ENCODE measurements around the gene IPO9.

Gene IPO9

GRCh38 chr1:201828820-201829774 is at the start of gene IPO9:
IPO9 (plus strand) TSS chr1:201829157; CDS start chr1:201829210, 53 bp downstream.
- FAIRE-seq: no peak

DNA sequence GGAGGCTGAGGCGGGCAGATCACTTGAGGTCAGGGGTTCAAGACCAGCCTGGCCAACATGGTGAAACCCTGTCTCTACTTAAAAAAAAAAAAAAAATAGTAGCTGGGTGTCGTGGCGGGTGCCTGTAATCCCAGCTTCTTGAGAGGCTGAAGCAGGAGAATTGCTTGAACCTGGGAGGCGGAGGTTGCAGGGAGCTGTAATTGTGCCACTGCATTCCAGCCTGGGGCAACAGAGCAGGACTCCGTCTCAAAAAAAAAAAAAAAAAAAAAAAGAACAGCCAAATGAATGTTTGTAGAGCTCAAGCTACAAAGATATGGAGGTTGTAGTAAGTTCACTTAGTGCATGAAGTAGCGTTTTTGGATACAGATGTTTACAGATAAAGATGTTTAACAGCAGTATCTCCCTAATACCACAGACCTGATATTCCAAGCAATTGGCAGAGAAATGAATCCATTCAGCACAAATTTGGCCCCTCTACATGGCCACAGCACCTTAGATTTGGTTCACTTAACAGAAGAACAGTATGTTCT is 49.5 kb upstream of the IPO9 start:
- no peak for FAIRE-seq
- DNase-seq (ENCODE audit: low spot score): no peak

More at GRCh38 chr1:201828820-201829774, at the start of gene IPO9:
- DNase-seq (ENCODE audit: low spot score): peak; percentile 77

GRCh38 chr1:201780952-201781351 is 48.0 kb upstream of the IPO9 start:
- no peak for FAIRE-seq
- no peak for DNase-seq (ENCODE audit: low spot score)

DNA sequence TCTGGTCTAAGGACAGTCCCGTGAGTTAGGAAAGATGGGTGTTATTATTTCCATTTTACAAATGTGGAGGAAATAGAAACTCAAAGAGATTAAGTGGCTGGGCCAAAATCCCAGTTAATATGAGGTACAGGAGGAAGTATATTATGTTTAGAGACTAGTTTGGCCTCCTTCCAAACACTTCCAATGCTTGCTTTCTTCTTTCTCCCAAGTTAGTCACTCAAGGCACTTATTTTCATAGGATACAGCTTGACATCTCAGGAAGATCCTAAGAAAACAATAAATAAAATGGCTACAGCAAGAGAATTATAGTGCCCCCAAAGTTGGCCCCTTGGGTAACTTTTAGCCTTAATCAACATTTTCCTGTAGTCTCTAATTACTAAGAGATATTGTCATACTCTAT is 47.5 kb upstream of the IPO9 start:
- no peak for FAIRE-seq

DNA sequence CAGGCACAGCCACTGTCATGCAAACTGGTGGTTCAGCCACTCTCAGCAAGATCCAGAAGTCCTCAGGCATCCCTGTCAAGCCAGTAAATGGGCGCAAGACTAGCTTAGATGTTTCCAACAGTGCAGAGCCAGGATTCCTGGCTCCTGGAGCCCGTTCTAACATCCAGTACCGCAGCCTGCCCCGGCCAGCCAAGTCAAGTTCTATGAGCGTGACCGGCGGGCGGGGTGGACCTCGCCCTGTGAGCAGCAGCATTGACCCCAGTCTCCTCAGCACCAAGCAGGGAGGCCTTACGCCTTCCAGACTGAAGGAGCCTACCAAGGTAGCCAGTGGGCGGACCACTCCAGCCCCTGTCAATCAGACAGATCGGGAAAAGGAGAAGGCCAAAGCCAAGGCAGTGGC is 46.6 kb upstream of the IPO9 start:
- DNase-seq (ENCODE audit: low spot score): no peak
- FAIRE-seq: no peak

More for the DNA sequence above, 47.5 kb upstream of the IPO9 start:
- no peak for DNase-seq (ENCODE audit: low spot score)

DNA sequence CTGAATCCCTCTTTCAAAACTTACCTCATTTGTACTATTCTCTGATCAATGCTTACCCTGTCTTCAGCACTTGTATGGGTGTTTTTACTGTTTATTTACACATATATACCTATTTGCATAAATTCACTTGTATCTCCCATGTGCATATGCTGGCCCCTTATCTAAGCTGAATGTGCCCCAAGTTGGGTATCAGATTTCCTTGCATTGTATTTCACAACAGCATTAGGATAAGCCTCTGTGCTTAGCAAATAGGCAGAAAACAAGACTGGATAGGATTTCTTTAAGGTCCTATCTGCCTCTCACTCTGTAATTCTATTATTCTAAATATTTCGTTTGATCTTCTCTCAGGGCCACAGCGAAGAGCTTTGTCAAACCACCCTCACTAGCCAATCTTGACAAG is 45.9 kb upstream of the IPO9 start:
- DNase-seq (ENCODE audit: low spot score) (no peak), FAIRE-seq (no peak)

DNA sequence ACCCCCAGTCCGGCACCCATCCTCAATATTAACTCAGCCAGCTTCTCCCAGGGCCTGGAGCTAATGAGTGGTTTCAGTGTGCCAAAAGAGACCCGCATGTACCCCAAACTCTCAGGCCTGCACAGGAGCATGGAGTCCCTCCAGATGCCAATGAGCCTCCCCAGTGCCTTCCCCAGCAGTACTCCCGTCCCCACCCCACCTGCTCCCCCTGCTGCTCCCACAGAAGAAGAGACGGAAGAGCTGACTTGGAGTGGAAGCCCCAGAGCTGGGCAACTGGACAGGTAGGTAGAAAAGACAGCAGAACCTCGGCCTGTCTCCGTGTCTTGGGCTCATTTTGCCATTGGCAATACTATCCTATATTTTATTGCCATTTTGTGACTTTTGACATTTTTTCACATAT is 45.4 kb upstream of the IPO9 start:
- no peak for FAIRE-seq

DNA sequence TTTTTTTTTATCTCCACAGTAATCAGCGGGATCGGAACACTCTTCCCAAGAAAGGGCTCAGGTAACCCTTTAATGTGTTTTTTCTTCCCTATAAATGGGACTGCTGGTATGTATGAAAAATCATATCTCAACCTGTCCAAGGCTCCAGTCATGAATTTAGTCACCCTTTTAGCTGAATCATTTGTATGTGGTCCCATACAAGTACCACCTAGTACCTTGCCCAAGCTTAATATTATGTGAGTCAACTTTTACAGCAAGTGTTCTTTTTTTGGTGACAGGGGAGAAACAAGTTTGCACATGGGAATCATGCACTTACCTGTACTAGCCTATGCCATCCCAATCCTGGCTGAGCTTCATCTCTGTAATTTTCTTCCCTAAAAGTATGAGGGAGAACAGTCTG is 43.7 kb upstream of the IPO9 start:
- no peak for DNase-seq (ENCODE audit: low spot score)
- FAIRE-seq: no peak

More for the DNA sequence above, 45.4 kb upstream of the IPO9 start:
- no peak for DNase-seq (ENCODE audit: low spot score)

- FAIRE-seq (no peak), DNase-seq (ENCODE audit: low spot score) (no peak)
These were observed 42.1 kb upstream of the IPO9 start for GRCh38 chr1:201786824-201787223.

DNA sequence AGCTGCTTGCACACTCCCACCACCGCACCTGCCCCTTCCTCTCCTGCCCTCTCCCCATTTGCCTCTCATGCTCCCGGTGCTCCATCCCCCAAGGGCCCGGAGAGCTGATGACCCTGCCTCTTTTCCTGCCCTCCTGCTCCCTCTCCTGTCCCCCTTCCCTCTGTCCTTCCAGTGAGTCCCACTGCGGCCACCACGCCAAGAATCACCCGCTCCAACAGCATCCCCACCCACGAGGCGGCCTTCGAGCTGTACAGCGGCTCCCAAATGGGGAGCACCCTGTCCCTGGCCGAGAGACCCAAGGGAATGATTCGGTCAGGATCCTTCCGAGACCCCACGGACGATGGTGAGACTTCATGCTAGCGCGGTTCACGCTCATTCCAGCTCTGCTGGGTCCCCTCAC is 40.7 kb upstream of the IPO9 start:
- FAIRE-seq (no peak), DNase-seq (ENCODE audit: low spot score) (no peak)

DNA sequence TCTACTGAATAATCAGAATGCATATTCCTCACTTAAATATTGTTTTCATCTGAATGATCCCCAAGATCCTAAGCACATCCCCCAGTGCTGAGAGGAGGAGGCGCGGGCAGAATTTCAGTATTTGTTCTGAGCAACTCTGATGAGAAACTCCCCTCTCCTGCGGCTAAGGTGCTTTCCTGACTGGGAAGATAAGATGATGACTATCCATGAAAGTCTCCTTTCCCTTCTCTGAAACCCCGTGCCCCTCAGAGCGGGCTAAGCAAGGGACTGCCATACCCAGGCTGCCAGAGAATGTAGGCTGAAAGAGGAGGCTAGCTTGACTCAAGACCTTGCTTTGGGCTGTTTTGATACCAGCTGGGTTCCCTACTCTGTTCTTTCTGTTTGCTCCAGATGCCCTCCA is 39.7 kb upstream of the IPO9 start:
- DNase-seq (ENCODE audit: low spot score) (no peak), FAIRE-seq (no peak)

DNA sequence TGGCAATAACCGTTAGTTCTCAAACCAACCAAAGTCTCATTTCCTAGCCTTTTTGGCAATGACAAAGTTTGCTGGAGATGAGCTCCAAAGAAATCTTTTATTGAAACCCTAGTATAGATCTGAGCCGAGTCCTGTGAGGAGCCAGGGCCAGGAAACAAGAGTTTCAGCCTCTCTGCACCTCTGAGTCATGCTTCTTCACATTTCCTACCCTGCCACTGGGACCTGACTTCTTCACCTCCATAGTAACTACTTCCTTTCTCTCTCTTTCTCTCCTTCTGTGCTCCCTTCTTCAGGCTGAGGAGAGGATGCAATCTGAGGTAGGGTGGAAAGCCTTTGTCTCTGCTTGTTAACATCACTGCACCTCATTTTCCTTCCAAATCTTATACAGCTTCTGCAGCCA is 38.7 kb upstream of the IPO9 start:
- DNase-seq (ENCODE audit: low spot score): peak; percentile 23
- FAIRE-seq: peak; percentile 18

DNA sequence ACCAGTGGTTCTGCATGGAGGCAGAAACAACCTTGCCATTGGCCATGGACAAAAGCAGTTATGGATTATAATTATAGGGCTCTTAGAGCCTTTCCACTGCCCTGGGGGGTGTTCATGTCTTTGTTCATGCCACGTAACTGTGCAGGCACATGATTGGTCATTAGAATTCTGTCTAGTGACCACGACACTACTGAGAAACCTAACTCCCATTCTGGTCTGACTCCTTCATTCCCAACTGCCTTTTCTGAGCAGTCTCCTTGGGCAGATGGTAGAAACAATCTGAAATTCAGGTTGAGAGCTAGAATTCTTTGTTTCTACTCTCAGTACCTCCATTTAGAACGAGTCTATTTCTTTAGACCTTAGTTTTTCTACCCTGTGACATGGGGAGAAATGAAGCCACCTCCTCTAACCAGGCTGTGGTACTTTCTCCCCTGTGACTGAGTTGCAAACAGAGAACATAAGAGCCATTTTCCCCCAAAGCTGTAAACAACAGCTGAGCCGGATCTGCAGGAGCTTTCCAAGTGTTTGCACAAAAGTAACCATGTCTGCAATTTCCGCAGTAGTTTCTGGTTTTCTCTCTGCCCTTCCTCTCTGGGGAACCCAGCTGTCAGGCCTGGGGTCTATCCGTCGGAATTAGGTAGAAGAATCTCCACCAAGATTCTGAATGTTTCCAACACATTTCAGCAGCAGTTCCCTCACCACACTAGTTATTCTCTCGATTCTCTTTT is 37.7 kb upstream of the IPO9 start:
- no peak for DNase-seq (ENCODE audit: low spot score)
- FAIRE-seq: no peak

GRCh38 chr1:201791779-201792173 is 37.2 kb upstream of the IPO9 start:
- DNase-seq (ENCODE audit: low spot score): peak; percentile 51
- no peak for FAIRE-seq

DNA sequence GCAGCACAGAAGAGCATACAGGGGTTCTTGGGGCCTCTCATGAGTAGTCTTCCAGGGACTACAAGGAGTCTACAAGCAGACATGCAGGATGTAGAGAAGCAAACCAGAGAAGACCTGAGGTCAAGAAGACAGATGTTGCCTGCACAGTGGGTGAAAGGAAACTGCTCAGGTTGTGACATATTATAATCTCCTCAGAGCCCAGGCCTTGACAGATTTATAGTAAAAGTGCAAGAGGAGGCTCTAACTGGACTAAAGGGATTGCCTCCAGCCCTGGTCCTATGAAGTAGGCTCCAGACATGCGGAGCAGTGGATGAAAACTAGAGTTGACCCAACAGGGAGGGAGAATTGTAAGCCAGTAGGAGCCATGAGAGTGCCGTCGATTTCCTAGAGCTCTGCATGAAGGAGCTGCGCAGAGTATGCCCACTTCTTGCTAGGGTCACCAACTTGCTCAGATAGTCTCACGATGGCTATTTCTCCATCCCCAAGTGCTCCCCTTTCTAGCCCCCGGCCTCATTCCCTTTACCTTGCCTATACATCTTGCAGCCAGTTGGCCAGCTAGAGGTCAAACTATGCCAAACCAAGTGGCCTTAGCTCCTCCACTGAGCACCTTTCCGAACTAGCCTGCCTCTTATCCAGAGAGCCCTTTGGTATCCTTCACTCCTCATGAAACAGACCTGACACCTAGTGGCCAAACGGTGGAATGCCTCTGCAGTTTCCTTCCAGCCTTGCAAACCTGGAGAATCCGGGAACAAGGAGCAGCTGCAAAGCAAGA is 36.2 kb upstream of the IPO9 start:
- FAIRE-seq: peak; percentile 46
- DNase-seq (ENCODE audit: low spot score): peak; percentile 83

- FAIRE-seq (no peak), DNase-seq (ENCODE audit: low spot score) (no peak)
These were observed 35.5 kb upstream of the IPO9 start for GRCh38 chr1:201793306-201793925.

GRCh38 chr1:201795066-201795465 is 33.9 kb upstream of the IPO9 start:
- no peak for DNase-seq (ENCODE audit: low spot score)

DNA sequence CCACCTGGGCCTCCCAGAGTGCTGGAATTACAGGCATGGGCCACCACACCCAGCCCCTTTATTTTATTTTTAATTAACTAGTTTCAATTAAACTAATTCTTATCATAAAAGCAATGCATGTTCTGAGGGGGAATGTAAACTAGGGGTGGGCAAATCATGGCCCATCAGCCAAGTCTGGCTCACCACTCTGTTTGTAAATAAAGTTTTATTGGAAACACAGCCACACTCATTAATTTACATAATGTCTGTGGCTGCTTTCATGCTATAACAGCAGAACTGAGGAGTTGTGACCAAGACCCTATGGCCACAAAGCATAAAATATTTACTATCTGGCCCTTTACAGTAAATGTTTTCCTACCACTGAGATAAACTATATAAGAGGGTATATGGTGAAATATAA is 28.7 kb upstream of the IPO9 start:
- DNase-seq (ENCODE audit: low spot score): no peak
- no peak for FAIRE-seq

More at GRCh38 chr1:201795066-201795465, 33.9 kb upstream of the IPO9 start:
- no peak for FAIRE-seq

DNA sequence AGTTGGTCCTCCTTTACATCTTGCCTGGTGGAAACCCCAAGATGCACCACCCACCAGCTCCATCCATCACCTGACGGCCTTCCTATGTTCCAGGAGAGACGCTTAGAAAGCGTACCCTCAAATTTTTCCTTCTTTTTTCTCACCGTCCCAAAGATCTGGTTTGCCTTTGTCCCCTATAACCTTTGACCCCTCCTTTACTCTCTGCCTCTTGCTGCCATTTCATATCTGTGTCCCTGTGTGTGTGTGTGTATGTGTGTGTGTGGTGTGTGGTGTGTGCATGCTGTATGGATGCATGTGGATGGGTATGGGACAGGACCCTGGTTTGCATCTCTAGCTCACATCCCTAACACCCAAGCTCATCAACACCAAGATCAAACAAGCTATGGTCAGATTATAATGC is 22.2 kb upstream of the IPO9 start:
- DNase-seq (ENCODE audit: low spot score): no peak
- no peak for FAIRE-seq

- no peak for FAIRE-seq
These were observed 20.9 kb upstream of the IPO9 start for GRCh38 chr1:201807958-201808632.

More at GRCh38 chr1:201807958-201808632, 20.9 kb upstream of the IPO9 start:
- no peak for DNase-seq (ENCODE audit: low spot score)

Data from RCC 7860 (cell line).